OCI-LY7 (cell line): ENCODE data around the gene NHLRC2.

Experiments
- CTCF ChIP-seq: fragments of 200-600 bp; sonication (generic); conservative IDR thresholded peaks from 2 replicates; pipeline ENCODE4 v1.5.1; 2014; ENCODE audit warnings: mild to moderate bottlenecking, antibody characterized with exemption, low read length, moderate library complexity, mixed read lengths
- EZH2phosphoT487 ChIP-seq: fragments of 200-600 bp; sonication (generic); IDR thresholded peaks from 2 replicates; pipeline ENCODE4 v1.6.1; 2018; ENCODE audit warnings: low read depth, borderline replicate concordance, mild to moderate bottlenecking, mixed run types, antibody characterized with exemption, low read length, moderate library complexity, mixed read lengths

- TF ChIP-seq CTCF (no peak), EZH2phosphoT487 (no peak)
Observed at GRCh38 chr10:113912582-113912981, 58.1 kb downstream of the NHLRC2 start.
